Pons (tissue), 1 donor: Measurements from ENCODE around the gene SMIM41.

Experiments used
- DNase-seq: peaks from one replicate; pipeline ENCODE4 v3.0.0-alpha.2; 2016; ENCODE audit warnings: low spot score

The SMIM41 gene

DNA sequence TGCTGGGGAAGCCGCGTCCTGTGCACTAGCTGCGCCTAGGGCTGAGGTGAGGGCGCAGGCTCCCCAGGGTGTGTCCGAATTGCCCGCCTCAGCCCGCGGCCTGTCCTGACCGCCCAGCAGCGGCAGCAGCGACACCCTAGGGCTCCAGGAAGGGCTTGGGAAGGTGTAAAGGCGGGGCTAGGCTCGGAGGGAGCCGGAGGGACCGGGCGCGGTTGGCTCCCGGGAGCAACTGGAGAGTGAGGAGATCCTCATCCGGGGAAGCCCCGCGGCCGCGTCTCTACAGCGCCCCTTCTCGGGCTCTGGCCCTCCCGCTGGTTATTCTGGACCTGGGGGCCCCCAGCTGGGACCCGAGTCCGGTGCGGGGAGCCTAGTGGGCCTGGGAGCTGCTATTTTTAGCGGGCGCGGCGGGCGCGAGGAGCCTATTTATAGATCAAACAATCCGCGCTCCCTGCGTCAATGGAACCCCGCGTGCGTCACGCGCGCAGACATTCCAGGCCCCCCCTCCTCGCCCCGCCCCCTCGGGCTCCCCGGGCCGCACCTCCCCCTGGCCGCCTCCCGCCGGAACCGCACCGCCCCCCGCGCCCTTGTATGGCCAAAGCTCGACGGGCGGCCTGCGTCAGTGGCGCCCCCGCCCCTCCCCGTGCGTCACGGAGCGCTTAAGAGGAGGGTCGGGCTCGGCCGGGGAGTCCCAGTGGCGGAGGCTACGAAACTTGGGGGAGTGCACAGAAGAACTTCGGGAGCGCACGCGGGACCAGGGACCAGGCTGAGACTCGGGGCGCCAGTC lies 28.6 kb upstream of the SMIM41 start, which contains the start of gene NR4A1:
Gene NR4A1 (plus strand): TSS at position 685 of the 784 bp plus-strand sequence. CDS start 2,887 bp downstream, outside the sequence.
- DNase-seq, result peak; percentile 73

DNA sequence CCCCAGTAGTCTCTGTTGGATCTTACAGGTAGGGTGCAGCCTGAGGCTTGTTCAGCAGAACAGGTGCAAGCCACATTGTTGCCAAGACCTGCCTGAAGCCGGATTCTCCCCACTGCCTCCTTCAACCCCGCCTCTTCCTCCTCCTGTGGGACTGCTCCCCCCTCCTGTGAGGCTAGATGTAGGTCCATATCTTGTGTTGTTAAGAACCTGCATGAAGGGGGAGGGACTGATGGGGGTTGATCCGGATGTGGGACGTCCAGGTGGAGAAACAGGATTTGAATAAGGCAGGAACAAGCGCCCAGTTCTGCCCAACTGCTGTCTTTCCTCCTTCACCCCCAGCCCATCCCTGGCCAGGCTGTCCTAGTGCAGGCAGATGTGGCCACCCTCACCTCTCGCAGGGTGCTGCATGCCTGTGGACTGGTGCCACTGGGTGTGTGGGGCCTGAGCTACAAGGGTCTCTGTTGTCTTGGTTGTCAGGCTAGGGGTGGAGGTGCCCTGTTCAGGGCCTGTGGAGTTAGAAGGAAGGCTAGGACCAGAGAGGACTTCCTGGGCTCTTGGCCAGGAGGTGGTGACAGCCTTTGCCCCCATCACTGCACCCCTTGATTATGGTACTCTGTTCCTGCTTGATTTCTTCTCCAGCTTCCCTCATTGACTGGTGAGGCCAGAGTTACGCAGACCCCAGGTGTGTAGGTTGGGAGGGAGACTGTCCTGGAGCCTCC lies 26.9 kb upstream of the SMIM41 start:
- DNase-seq, result no peak

DNA sequence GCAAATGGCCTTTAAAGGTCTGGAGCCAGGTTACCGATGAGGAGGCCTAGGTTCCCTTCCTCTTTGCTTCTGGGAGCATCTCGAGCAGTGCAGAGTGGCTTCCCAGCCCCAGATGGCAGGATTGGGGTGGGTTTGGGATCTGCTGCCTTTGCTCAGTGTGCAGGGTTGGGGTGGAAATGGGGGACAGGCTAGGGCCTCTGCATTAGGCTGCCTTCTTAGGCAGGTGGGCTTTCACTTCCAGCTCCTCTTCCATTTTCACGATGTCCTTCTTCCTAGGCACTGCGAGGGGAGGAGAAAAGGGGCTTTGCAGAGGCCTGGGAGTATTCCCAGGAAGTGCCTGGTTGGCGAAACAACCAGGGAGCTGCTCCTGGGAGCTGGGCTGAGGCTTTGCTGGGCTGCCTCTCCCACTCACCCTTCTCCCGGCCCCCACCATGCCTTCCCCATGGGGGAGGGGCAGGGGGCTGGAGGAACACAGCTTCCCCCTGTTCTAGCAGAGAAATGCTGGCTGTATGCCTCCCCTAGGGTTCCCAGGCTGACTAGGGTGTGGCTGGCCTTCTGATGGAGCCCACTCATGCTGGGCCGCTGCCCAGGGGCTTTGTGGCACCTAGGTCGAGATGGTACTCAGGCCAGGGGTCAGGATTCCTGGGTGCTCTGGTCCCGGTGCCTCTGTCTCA lies 25.8 kb upstream of the SMIM41 start:
- no peak for DNase-seq

DNA sequence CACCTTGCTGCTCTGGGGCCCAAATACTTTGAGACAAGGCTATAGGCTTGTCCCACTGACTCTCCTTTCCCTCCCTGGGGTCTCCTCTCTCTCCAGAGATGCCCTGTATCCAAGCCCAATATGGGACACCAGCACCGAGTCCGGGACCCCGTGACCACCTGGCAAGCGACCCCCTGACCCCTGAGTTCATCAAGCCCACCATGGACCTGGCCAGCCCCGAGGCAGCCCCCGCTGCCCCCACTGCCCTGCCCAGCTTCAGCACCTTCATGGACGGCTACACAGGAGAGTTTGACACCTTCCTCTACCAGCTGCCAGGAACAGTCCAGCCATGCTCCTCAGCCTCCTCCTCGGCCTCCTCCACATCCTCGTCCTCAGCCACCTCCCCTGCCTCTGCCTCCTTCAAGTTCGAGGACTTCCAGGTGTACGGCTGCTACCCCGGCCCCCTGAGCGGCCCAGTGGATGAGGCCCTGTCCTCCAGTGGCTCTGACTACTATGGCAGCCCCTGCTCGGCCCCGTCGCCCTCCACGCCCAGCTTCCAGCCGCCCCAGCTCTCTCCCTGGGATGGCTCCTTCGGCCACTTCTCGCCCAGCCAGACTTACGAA lies 25.2 kb upstream of the SMIM41 start:
- no peak for DNase-seq

DNA sequence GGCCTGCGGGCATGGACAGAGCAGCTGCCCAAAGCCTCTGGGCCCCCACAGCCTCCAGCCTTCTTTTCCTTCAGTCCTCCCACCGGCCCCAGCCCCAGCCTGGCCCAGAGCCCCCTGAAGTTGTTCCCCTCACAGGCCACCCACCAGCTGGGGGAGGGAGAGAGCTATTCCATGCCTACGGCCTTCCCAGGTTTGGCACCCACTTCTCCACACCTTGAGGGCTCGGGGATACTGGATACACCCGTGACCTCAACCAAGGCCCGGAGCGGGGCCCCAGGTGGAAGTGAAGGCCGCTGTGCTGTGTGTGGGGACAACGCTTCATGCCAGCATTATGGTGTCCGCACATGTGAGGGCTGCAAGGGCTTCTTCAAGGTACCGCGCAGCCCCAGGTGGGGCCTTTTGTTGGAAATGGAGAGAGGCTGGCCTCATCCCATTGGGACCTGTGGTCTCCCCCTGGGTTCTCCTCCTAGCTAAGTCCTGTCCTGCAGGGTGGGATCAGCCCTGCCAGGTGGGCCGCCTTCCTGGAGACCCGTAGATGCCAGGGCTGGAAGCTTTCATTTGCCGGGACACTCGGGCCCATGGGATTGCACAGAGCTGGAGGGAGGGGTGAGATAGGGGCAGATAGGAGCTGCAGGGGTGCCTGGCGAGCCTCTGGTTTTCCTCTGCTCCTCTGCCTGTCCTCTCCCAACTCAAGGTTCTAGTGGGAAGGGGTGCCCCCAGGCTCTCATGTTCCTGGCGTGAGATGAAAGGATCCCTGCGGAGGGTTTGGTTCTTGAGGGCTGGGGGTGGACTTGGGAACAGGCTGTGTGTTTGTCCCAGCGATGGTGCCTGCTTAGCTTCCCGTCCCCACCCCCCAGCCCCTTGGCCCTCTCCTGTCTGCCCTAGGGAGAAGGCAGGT lies 24.4 kb upstream of the SMIM41 start:
- no peak for DNase-seq

DNA sequence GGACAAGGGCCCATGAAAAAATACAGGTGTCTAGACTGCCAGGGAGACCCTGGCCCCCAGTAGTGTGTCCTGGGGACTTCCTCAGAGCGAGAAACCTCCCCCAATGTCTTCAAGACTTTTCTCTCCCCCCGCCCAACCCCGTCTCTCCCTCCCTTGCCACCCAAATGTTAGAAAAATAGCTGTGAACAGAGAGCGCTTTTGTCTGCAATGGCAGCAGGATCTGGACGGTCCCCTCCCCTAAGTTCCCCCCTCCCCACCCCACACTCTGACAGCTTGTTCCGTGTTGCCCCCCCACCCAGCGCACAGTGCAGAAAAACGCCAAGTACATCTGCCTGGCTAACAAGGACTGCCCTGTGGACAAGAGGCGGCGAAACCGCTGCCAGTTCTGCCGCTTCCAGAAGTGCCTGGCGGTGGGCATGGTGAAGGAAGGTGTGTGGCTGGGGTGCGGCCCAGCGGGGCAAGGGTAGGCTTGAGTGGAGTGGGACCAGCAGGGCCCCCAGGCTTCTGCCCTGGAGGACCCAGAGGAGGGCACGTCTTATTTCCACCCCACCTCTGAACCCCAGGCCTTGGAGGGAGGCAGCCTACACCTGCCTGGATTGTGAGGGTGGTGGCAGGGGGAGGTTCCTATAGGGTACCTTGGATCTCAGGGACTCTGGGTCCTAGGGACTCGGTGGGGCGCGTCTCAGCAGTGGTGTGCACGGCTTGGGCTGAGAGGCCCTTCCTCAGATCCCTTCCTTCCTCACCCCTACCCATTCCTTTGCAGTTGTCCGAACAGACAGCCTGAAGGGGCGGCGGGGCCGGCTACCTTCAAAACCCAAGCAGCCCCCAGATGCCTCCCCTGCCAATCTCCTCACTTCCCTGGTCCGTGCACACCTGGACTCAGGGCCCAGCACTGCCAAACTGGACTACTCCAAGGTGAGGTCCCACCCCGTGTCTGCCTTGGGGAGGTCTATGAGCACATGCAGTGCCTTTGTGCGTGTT lies 23.5 kb upstream of the SMIM41 start:
- peak; percentile 68 for DNase-seq

DNA sequence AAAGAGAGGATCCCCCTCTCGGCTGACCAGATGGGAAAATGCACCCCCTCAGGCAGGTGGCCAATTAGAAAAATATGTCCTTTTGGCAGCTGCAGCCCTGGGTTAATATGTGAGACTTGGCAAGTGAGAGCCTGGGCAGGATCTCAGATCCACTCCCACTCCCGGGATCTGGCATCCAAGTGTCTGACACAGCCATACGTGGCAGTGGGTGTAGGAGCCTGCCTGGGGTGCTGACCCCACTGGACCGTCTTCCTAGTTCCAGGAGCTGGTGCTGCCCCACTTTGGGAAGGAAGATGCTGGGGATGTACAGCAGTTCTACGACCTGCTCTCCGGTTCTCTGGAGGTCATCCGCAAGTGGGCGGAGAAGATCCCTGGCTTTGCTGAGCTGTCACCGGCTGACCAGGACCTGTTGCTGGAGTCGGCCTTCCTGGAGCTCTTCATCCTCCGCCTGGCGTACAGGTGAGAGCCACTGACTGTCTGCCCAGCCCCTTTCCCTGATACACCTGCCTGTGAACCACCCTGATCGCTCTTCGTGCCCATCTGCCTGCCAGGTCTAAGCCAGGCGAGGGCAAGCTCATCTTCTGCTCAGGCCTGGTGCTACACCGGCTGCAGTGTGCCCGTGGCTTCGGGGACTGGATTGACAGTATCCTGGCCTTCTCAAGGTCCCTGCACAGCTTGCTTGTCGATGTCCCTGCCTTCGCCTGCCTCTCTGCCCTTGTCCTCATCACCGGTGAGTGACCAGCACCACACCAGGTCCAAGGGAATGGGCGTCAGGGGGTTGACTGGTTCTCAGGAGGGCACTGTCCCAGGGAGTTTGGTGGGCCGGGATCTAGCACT lies 22.5 kb upstream of the SMIM41 start:
- DNase-seq, result no peak

DNA sequence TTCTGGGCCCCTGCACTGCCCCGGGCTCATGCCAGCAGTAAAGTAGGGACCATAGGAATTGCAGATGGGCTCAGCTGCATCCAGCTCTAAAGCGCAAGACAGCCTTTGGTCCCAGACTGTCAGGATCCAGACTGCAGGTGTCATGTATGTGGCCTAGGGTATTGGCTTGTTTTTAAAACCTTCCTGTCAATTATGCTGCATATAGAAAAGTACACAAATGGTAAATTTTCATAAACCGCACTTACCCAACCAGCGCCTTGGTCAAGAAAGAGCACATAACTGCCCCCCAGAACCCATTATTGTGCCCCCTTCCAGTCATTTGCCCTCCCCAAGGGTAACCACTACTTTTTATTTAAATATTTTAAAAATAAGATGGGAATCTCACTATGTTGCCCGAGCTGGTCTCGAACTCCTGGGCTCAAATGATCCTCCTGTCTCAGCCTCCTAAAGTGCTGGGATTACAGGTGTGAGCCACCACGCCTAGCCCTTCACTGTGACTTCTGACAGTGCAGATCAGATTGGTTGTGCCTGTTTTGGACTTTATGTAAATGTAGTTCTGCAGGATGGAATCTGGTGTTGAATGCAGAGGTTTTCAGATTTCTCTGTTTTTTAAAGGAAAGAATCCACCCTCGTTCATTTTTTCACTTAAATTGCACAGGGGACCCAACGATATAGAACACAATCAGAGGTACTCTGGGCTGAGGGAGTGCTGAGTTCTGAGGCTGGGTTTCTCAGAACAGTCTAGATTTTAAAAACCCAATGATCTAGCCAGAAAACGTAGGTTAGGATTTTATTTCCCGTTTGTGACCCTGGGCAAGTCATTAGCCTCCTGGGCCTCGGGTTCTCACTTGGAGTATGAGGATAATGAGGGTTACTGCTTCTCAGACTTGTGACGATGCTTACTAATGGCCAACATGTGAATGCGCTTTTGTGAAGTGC lies 21.6 kb upstream of the SMIM41 start:
- DNase-seq, result no peak

DNA sequence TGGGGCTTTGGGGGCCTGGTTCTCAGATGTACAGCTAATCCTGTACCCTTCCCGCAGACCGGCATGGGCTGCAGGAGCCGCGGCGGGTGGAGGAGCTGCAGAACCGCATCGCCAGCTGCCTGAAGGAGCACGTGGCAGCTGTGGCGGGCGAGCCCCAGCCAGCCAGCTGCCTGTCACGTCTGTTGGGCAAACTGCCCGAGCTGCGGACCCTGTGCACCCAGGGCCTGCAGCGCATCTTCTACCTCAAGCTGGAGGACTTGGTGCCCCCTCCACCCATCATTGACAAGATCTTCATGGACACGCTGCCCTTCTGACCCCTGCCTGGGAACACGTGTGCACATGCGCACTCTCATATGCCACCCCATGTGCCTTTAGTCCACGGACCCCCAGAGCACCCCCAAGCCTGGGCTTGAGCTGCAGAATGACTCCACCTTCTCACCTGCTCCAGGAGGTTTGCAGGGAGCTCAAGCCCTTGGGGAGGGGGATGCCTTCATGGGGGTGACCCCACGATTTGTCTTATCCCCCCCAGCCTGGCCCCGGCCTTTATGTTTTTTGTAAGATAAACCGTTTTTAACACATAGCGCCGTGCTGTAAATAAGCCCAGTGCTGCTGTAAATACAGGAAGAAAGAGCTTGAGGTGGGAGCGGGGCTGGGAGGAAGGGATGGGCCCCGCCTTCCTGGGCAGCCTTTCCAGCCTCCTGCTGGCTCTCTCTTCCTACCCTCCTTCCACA lies 20.7 kb upstream of the SMIM41 start:
- no peak for DNase-seq

DNA sequence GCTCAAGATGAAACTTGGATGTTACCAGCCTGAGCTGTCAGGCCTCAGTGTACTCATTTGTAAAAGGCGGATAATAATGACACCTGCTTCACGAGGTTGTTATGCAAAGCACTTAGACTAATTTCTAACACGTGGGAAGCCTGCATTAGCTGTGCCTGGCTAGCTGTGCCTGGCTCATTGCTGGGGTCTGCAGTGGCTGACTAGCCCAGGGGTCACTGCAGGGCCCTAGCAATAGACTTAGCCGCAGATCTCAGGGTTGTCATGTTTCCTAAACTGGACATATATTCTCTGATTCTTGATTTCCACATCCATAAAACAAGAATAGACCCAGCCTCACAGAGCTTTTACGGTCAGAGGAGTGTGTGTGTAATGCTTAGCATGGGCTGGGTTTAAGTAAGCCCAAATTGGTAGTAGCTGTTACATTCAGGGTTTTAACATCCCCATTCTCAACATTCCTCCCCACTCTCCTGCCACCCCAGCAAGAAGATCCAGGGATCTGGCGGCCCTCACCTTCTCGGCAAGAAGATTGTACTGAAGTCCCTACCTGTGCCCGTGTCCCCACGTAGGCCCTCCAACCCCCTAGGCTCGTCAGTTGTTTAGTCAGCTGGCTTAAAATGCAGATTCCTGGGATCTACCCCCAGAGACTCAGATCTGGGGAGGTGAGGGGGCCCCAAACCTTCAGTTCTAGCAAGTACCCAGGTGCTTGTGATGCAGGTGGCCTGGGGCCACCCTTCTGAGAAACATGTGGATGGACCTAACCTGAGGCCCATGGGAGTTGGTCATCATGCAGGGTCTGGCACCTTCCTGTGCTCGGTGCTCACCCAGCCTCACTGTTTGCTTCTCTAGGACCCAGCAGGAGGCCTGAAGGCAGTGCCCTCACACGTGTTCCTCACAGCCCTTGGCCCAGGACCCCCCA lies 19.7 kb upstream of the SMIM41 start:
- DNase-seq, result no peak

DNA sequence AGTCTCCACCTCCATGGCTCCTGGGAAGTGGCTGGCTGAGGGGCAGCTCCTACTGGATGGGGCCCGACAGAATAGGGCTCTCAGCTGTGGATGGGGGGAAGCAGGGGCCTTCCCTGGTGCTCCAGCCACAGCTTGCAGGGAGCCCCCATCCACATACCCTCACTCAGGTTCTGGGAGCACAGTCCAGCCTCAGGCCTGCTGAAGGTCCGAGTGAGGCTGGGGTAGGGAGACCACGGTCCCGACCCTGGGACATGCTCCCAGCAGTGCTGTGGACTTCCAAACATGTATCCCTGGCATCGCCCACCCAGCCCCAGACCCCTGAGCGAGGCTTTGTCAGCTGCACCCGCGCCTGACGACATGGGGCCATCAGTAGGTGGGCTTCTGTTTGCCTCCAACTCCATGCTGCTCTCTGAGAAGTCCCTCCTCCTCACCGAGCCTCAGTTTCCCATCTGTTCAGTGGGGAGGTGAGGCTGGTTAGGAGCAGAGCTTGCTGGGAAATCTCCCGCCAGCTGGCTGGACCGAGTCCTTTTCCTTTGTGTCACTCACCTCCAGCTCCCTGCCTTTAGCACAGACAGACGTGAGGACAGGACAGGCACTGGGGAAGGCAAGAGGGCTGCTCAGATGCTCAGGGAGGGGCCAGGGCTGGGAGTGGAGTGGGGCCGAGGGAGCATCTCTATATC lies 18.9 kb upstream of the SMIM41 start:
- no peak for DNase-seq

DNA sequence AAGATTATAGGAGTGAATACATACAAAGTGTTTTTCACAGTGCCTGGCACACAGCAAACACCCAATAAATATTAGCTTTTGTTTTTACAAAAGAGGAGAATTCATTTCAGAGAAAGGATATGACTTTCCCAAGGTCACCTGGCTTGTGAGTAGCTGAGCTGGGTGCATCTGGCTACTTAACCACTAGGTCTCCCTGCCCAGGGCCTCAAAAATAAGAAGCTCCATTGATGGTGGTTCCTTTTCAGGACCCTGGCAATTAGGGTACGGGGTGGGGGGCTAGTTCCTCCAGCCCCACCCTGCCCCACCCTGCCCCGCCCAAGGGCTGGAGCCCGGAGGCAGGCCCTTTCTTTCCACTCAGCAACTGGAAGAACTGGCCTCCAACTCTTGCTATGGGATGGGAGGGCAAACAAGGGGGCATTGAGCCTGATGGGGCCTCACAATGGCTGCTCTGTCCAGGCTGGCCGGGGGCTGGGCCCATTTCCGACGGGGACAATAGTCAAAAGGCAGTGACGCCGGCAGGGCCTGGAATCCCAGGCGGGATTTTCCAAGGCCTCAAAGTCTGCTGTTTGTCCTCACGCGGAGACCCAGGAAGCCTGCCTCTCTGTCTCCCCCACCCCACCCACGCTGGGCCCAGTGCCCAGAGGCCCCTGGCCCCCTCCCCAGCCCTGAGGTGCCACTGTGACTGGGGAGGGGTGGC lies 17.9 kb upstream of the SMIM41 start:
- peak; percentile 96 for DNase-seq

DNA sequence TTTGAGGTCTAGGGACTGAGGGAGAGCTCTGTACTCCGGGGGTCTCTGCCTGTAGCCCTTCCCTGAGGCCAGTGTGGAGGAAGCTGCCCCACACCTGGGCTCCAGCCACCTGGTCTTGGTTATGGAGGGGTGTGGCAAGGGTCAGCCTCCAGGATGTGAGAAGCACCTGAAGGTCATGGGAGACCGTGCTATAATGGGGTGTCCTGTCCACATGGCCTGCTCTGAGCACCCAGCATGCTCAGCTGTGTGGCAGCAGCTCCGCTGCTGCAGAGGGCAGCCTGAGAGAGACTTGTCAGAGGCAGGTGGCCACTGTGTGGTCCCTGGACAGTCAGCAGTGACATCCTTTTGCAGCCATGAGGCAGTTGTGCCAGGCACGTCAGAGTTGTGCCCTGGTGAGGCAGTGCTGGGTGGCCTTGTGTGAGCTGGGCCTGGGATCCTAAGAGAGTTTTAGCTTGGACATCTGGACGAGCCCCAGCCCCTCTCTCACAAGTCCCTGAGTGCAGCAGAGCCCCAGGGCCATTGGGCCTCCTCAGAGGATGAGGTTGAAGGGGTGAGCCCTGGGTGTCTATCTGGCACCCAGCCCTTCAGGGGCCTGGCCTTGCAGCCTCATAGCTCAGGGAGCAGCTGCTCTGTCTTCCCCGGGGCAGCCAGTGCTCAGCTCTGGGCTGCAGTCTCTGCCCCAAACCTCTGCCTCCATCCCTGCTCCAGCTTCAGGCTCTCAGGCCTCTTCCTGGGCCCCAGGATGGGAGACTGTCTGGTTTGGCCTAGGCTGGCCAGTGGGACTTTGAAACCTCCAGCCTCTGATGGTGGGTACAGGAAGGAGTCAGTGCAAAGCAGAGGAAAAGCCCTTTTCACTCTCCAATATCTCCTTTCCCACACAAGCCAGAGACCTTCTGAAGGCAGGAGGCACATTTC lies 17.1 kb upstream of the SMIM41 start:
- no peak for DNase-seq
